PC-9 (cell line): ENCODE results near the gene RHOXF1. TPM values are rescaled to one million over a fixed set of nuclear protein-coding genes. Genes with fewer than 3 reads are reported as not detected.

ENCODE experiments used
- total RNA-seq: library from RNA; stranded (reverse); gene quantifications from 2 replicates; pipeline ENCODE4 v1.2.3, GENCODE V29; 2021

Gene RHOXF1
- total RNA-seq, 1 experiment from 2014 or later = 0.81 TPM

Other genes with a start within 250 kb of the RHOXF1 start
- gene RNF113A, start 244.2 kb downstream of the RHOXF1 start, total RNA-seq = 23.2 and 24.2 TPM in 2 replicates
- gene NDUFA1, start 244.1 kb downstream of the RHOXF1 start, total RNA-seq = 181 and 189 TPM in 2 replicates
- gene AKAP14, start 220.0 kb downstream of the RHOXF1 start, total RNA-seq = 2.7 TPM in 1 of 2 replicates, not detected in the other
- 15.7 and 18.6 TPM in 2 replicates for gene NKAP, start 172.2 kb downstream of the RHOXF1 start, total RNA-seq
- gene RHOXF2B, start 38.2 kb downstream of the RHOXF1 start, total RNA-seq = not detected in 2 replicates
- not detected in 2 replicates for gene RHOXF2, start 42.7 kb upstream of the RHOXF1 start, total RNA-seq
- gene ZBTB33, start 134.9 kb upstream of the RHOXF1 start, total RNA-seq = 19.1 and 29.0 TPM in 2 replicates
- 9.4 and 16.7 TPM in 2 replicates for gene TMEM255A, start 195.5 kb upstream of the RHOXF1 start, total RNA-seq
- not detected in 2 replicates for gene ATP1B4, start 246.2 kb upstream of the RHOXF1 start, total RNA-seq